ENCODE data around the gene C3orf33. TPM values are rescaled to one million over a fixed set of nuclear protein-coding genes. Genes with fewer than 3 reads are reported as not detected.

C3orf33 gene
- total and polyA plus RNA-seq, 4 donors, result 1.2 to 2.4 (median 1.7) TPM

DNA sequence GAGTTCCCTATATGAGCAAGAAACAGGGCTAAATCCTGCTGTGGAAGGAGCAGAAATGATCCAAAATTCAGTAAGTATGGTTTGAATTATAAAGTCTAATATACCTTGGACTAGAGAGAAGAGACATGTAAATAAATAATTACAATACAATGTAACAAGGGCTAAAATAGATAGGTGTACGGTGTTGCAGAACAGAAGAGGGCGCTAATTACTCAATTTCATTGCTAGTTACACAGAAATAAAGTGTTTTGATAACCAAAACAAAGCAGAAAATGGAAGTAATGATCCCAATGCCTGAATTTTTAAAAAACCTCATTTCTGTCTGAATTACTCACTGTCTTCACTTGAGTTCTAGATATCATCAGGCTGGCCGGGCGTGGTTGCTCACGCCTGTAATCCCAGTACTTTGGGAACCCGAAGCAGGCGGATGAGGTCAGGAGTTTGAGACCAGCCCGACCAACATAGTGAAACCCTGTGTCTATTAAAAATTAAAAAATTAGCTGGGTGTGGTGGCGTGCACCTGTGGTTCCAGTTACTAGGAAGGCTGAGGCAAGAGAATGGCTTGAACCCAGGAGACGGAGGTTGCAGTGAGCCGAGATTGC is 52.9 kb downstream of the C3orf33 start:
- no peaks in the 10 kb centered on the region for H3K4me1 ChIP-seq (ENCODE audit: control insufficient read depth in 4 of 4, insufficient read depth in 4 of 4, low read length in 3 of 4)
- H3K4me3 ChIP-seq (ENCODE audit: low read depth in 1 of 3, low read length in 3 of 3), result no peak overlapping the region
- 81% methylated on average over 11 of the region's 11 CpGs for WGBS
- DNase-seq (ENCODE audit: low spot score), result no peak
- no peak overlapping the region for H3K9ac ChIP-seq (ENCODE audit: low read depth in 1 of 2, low read length in 2 of 2)
- no peak overlapping the region for H3K27ac ChIP-seq (ENCODE audit: low read depth in 1 of 2, low read length in 2 of 2)
- no peaks in the 10 kb centered on the region for H3K36me3 ChIP-seq (ENCODE audit: control insufficient read depth in 4 of 4, insufficient read depth in 3 of 4, low read depth in 1 of 4, low read length in 3 of 4)
- H3K9me3 ChIP-seq (ENCODE audit: control insufficient read depth in 4 of 4, low read length in 3 of 4), result no peaks in the 10 kb centered on the region
- TF ChIP-seq, protein P1, sequence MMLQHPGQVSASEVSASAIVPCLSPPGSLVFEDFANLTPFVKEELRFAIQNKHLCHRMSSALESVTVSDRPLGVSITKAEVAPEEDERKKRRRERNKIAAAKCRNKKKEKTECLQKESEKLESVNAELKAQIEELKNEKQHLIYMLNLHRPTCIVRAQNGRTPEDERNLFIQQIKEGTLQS (IDR thresholded peaks at IDR 0.05), result no peak
- TF ChIP-seq FOXA1 (IDR thresholded peaks at IDR 0.05) (no peak), RAD21 (IDR thresholded peaks at IDR 0.05) (peak; percentile 64 to 66)
- TF ChIP-seq, protein P2, sequence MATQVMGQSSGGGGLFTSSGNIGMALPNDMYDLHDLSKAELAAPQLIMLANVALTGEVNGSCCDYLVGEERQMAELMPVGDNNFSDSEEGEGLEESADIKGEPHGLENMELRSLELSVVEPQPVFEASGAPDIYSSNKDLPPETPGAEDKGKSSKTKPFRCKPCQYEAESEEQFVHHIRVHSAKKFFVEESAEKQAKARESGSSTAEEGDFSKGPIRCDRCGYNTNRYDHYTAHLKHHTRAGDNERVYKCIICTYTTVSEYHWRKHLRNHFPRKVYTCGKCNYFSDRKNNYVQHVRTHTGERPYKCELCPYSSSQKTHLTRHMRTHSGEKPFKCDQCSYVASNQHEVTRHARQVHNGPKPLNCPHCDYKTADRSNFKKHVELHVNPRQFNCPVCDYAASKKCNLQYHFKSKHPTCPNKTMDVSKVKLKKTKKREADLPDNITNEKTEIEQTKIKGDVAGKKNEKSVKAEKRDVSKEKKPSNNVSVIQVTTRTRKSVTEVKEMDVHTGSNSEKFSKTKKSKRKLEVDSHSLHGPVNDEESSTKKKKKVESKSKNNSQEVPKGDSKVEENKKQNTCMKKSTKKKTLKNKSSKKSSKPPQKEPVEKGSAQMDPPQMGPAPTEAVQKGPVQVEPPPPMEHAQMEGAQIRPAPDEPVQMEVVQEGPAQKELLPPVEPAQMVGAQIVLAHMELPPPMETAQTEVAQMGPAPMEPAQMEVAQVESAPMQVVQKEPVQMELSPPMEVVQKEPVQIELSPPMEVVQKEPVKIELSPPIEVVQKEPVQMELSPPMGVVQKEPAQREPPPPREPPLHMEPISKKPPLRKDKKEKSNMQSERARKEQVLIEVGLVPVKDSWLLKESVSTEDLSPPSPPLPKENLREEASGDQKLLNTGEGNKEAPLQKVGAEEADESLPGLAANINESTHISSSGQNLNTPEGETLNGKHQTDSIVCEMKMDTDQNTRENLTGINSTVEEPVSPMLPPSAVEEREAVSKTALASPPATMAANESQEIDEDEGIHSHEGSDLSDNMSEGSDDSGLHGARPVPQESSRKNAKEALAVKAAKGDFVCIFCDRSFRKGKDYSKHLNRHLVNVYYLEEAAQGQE (IDR thresholded peaks at IDR 0.05), result no peak
- TF ChIP-seq, protein P3, sequence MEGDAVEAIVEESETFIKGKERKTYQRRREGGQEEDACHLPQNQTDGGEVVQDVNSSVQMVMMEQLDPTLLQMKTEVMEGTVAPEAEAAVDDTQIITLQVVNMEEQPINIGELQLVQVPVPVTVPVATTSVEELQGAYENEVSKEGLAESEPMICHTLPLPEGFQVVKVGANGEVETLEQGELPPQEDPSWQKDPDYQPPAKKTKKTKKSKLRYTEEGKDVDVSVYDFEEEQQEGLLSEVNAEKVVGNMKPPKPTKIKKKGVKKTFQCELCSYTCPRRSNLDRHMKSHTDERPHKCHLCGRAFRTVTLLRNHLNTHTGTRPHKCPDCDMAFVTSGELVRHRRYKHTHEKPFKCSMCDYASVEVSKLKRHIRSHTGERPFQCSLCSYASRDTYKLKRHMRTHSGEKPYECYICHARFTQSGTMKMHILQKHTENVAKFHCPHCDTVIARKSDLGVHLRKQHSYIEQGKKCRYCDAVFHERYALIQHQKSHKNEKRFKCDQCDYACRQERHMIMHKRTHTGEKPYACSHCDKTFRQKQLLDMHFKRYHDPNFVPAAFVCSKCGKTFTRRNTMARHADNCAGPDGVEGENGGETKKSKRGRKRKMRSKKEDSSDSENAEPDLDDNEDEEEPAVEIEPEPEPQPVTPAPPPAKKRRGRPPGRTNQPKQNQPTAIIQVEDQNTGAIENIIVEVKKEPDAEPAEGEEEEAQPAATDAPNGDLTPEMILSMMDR (IDR thresholded peaks at IDR 0.05; ENCODE audit: low read depth, low read length, missing input control), result peak; percentile 34
- no peaks in the 10 kb centered on the region for H3K27me3 ChIP-seq (ENCODE audit: control insufficient read depth in 4 of 4, insufficient read depth in 4 of 4, low read length in 3 of 4)

DNA sequence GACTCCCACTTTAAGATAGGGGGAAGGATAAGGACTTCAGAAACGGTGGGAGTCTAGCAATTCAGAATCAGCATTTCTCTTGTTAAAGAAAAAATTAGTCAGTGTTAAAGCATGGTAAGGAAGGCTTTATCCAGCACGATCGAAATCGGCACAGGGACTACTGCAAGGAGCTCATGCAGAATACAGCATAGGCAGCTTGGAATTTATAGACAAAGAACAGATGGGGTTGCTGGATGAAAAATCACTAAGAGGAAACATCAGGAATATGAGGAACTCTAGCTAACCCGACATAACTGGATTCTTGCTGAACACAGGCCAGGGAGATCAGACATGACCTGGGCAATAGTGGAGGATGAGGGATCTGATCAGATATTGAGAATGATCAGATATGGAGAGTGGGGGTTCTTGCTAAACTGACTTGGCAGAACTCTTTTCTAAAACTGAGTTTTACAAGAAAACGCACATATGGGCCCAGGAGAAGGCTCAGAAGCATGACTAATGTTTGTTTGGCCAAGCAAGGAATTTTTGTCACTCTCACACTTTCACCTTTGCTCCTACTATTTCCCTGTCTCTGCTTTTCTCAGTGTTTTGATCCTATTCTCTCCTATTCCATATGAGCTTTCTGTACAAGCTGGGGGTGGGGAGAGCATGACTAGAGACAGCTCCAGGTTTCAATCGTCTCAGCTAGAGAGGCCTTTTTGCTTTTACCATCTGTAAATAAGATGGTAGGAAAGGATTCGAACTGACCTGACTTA is 57.3 kb downstream of the C3orf33 start:
- H3K27ac ChIP-seq (ENCODE audit: low read depth in 1 of 2, low read length in 2 of 2), result no peak overlapping the region
- no peak for DNase-seq (ENCODE audit: low spot score)
- 68% methylated on average over 8 of the region's 8 CpGs for WGBS
- no peak for TF ChIP-seq YY1 (IDR thresholded peaks at IDR 0.05)
- TF ChIP-seq FOXA2 (IDR thresholded peaks at IDR 0.05), result no peak
- TF ChIP-seq, protein P1 (IDR thresholded peaks at IDR 0.05), result no peak
- TF ChIP-seq FOXA1 (IDR thresholded peaks at IDR 0.05), result no peak
- TF ChIP-seq, protein P3 (IDR thresholded peaks at IDR 0.05; ENCODE audit: low read depth, low read length, missing input control), result no peak
- TF ChIP-seq RXRA (IDR thresholded peaks at IDR 0.05), result no peak
- no peak for TF ChIP-seq EGR1 (IDR thresholded peaks at IDR 0.05; ENCODE audit: low read depth in 2 of 2)
- no peak for TF ChIP-seq JUND (IDR thresholded peaks at IDR 0.05)
- TF ChIP-seq, protein P4, sequence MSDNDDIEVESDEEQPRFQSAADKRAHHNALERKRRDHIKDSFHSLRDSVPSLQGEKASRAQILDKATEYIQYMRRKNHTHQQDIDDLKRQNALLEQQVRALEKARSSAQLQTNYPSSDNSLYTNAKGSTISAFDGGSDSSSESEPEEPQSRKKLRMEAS (IDR thresholded peaks at IDR 0.05), result no peak
- TF ChIP-seq RAD21 (IDR thresholded peaks at IDR 0.05), result no peak
- TF ChIP-seq HNF4G (IDR thresholded peaks at IDR 0.05), result no peak
- TF ChIP-seq, protein P2 (IDR thresholded peaks at IDR 0.05), result no peak
- TF ChIP-seq, protein P5, sequence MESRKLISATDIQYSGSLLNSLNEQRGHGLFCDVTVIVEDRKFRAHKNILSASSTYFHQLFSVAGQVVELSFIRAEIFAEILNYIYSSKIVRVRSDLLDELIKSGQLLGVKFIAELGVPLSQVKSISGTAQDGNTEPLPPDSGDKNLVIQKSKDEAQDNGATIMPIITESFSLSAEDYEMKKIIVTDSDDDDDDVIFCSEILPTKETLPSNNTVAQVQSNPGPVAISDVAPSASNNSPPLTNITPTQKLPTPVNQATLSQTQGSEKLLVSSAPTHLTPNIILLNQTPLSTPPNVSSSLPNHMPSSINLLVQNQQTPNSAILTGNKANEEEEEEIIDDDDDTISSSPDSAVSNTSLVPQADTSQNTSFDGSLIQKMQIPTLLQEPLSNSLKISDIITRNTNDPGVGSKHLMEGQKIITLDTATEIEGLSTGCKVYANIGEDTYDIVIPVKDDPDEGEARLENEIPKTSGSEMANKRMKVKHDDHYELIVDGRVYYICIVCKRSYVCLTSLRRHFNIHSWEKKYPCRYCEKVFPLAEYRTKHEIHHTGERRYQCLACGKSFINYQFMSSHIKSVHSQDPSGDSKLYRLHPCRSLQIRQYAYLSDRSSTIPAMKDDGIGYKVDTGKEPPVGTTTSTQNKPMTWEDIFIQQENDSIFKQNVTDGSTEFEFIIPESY (IDR thresholded peaks at IDR 0.05), result no peak
- no peak for TF ChIP-seq NR2F2 (IDR thresholded peaks at IDR 0.05)
- no peak for TF ChIP-seq GABPA (IDR thresholded peaks at IDR 0.05 in 1 of 2, conservative IDR thresholded peaks at IDR 0.05 in 1 of 2)

More for the DNA sequence above, 57.3 kb downstream of the C3orf33 start:
- Histone ChIP-seq H3K9me3 (ENCODE audit: control insufficient read depth in 4 of 4, low read length in 3 of 4) (no peaks in the 10 kb centered on the region), H3K4me1 (ENCODE audit: control insufficient read depth in 4 of 4, insufficient read depth in 4 of 4, low read length in 3 of 4) (peaks cover 0 to 13% (median 7%) of the 10 kb centered on the region in 4 donors), H3K27me3 (ENCODE audit: control insufficient read depth in 4 of 4, insufficient read depth in 4 of 4, low read length in 3 of 4) (no peaks in the 10 kb centered on the region), H3K9ac (ENCODE audit: low read depth in 1 of 2, low read length in 2 of 2) (no peak overlapping the region), H3K36me3 (ENCODE audit: control insufficient read depth in 4 of 4, insufficient read depth in 3 of 4, low read depth in 1 of 4, low read length in 3 of 4) (no peaks in the 10 kb centered on the region), H3K4me3 (ENCODE audit: low read depth in 1 of 3, low read length in 3 of 3) (no peak overlapping the region)

All from liver (tissue), 9 donors.